ENCODE results near the gene PGAP6. TPM values are rescaled to one million over a fixed set of nuclear protein-coding genes. Genes with fewer than 3 reads are reported as not detected.

PGAP6 gene
- total RNA-seq, 1 experiment from 2014 or later, result 128 TPM

DNA sequence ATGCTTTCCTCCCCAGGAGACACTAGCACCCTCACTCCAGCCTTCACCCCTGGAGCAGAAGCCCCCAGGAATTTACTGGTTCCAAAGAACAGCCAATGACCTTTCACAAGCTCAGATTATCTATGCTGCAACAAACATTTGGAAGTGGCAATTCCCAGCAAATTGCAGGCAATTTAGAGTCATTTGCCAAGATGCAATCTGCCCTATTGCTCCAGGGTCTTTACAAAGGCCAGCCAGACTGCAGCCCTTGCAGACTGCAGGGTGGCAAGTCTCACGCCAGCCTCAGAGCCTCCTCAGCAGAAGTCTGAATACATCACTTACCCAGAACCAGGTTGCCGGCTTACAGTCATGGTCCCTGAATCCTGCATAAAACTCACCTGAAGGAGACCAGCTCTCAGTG, 51.0 kb downstream of the PGAP6 start:
- Histone ChIP-seq H3K27ac (ENCODE audit: low read length) (peak overlapping the region; percentile 40; the same call in 1 of the 2 replicates), H3K36me3 (ENCODE audit: control insufficient read depth, insufficient read depth, low read length) (no peaks in the 10 kb centered on the region), H3K9me3 (ENCODE audit: control insufficient read depth, insufficient read depth, low read depth, low read length) (no peaks in the 10 kb centered on the region), H3K4me1 (ENCODE audit: control insufficient read depth, insufficient read depth, low read length) (peaks cover 45% of the 10 kb centered on the region), H3K4me3 (ENCODE audit: low read depth in 2 of 2, low read length in 2 of 2) (no peak overlapping the region), H3K27me3 (ENCODE audit: control insufficient read depth, insufficient read depth, low read length) (no peaks in the 10 kb centered on the region)
- no TSS peak for BruUV-seq (replicated peaks)
- in situ Hi-C loops (cut with HindIII; ENCODE audit: low pct_unique_long_range_greater_than_20kb, low sequenced_read_pairs), result no loop called here
- CTCF ChIA-PET, result no interaction called here
- ATAC-seq (no peak), DNase-seq (ENCODE audit: low read depth, low spot score) (no peak)
- POLR2A ChIA-PET, result no interaction called here
- no peak for TF ChIP-seq POLR2AphosphoS5 (IDR thresholded peaks at IDR 0.05; ENCODE audit: low read depth, low read length)
- TF ChIP-seq, protein P1, sequence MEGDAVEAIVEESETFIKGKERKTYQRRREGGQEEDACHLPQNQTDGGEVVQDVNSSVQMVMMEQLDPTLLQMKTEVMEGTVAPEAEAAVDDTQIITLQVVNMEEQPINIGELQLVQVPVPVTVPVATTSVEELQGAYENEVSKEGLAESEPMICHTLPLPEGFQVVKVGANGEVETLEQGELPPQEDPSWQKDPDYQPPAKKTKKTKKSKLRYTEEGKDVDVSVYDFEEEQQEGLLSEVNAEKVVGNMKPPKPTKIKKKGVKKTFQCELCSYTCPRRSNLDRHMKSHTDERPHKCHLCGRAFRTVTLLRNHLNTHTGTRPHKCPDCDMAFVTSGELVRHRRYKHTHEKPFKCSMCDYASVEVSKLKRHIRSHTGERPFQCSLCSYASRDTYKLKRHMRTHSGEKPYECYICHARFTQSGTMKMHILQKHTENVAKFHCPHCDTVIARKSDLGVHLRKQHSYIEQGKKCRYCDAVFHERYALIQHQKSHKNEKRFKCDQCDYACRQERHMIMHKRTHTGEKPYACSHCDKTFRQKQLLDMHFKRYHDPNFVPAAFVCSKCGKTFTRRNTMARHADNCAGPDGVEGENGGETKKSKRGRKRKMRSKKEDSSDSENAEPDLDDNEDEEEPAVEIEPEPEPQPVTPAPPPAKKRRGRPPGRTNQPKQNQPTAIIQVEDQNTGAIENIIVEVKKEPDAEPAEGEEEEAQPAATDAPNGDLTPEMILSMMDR (IDR thresholded peaks at IDR 0.05), result no peak
- TF ChIP-seq SIN3A (IDR thresholded peaks at IDR 0.05; ENCODE audit: borderline replicate concordance, insufficient read depth, low read depth, low read length), result no peak
- TF ChIP-seq, protein P2, sequence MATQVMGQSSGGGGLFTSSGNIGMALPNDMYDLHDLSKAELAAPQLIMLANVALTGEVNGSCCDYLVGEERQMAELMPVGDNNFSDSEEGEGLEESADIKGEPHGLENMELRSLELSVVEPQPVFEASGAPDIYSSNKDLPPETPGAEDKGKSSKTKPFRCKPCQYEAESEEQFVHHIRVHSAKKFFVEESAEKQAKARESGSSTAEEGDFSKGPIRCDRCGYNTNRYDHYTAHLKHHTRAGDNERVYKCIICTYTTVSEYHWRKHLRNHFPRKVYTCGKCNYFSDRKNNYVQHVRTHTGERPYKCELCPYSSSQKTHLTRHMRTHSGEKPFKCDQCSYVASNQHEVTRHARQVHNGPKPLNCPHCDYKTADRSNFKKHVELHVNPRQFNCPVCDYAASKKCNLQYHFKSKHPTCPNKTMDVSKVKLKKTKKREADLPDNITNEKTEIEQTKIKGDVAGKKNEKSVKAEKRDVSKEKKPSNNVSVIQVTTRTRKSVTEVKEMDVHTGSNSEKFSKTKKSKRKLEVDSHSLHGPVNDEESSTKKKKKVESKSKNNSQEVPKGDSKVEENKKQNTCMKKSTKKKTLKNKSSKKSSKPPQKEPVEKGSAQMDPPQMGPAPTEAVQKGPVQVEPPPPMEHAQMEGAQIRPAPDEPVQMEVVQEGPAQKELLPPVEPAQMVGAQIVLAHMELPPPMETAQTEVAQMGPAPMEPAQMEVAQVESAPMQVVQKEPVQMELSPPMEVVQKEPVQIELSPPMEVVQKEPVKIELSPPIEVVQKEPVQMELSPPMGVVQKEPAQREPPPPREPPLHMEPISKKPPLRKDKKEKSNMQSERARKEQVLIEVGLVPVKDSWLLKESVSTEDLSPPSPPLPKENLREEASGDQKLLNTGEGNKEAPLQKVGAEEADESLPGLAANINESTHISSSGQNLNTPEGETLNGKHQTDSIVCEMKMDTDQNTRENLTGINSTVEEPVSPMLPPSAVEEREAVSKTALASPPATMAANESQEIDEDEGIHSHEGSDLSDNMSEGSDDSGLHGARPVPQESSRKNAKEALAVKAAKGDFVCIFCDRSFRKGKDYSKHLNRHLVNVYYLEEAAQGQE (IDR thresholded peaks at IDR 0.05; ENCODE audit: insufficient read depth in 1 of 2, low read depth in 2 of 2, low read length in 1 of 2), result no peak
- no peak for TF ChIP-seq TCF7L2 (IDR thresholded peaks at IDR 0.05; ENCODE audit: low read depth, low read length)
- intact Hi-C loops (cut with micrococcal nuclease; ENCODE audit: unreplicated experiment), result no loop called here

DNA sequence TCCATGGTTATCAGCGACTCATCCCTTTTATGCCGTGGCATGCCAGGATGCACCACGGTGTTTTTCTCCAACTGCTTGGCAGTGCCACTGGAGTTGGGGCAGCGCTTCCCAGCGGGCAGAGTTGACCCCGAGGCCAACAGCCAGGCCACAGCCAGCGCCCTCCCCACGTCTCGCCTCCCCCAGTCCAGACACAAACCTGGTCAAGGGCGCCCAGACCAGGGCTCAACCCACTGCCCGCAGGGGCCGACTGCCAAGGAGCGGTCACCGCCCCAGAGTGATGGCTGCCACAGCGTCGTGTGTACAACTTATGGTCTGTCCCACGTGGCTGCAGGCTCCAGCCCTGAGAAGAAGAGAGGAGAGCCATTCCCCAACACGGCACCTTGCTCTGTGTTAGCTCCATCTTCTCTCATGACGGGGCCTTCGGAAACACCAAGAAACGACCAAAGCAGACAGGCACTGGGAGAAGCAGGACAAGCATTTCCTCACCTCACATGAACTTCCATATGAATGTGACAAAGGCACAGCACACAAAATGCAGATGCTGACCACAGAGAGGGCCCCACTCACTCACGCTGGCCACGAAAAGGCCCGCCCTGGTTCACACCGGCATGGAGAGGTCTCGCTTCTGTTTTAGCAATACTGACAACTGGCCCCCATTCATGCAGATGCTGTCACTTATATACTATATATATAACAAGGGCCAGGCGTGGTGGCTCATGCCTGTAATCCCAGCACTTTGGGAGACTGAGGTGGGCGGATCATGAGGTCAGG, 56.2 kb downstream of the PGAP6 start:
- no peaks in the 10 kb centered on the region for H3K36me3 ChIP-seq (ENCODE audit: control insufficient read depth, insufficient read depth, low read length)
- ChIA-PET CTCF (no interaction called here), POLR2A (interaction anchor here (0.5 kb wide), 1 partner anchor 48 kb away, joined by 3 read pairs; no protein-coding TSS in a partner anchor)
- TF ChIP-seq TCF7L2 (IDR thresholded peaks at IDR 0.05; ENCODE audit: low read depth, low read length), result no peak
- TF ChIP-seq, protein P2 (IDR thresholded peaks at IDR 0.05; ENCODE audit: insufficient read depth in 1 of 2, low read depth in 2 of 2, low read length in 1 of 2), result no peak
- TF ChIP-seq, protein P1 (IDR thresholded peaks at IDR 0.05), result no peak
- no peak for TF ChIP-seq SIN3A (IDR thresholded peaks at IDR 0.05; ENCODE audit: borderline replicate concordance, insufficient read depth, low read depth, low read length)
- no peak for TF ChIP-seq POLR2AphosphoS5 (IDR thresholded peaks at IDR 0.05; ENCODE audit: low read depth, low read length)
- BruUV-seq (replicated peaks), result no TSS peak
- no peak for DNase-seq (ENCODE audit: low read depth, low spot score)
- peak overlapping the region; percentile 74 for H3K27ac ChIP-seq (ENCODE audit: low read length)
- H3K4me1 ChIP-seq (ENCODE audit: control insufficient read depth, insufficient read depth, low read length), result peaks cover 43% of the 10 kb centered on the region
- intact Hi-C loops (cut with micrococcal nuclease; ENCODE audit: unreplicated experiment), result no loop called here
- no peaks in the 10 kb centered on the region for H3K9me3 ChIP-seq (ENCODE audit: control insufficient read depth, insufficient read depth, low read depth, low read length)
- in situ Hi-C loops (cut with HindIII; ENCODE audit: low pct_unique_long_range_greater_than_20kb, low sequenced_read_pairs), result no loop called here
- peak overlapping the region in 1 of 2 experiments; percentile 9; a peak in 2 of 4 replicates for H3K4me3 ChIP-seq (ENCODE audit: low read depth in 2 of 2, low read length in 2 of 2)
- no peak for ATAC-seq
- no peaks in the 10 kb centered on the region for H3K27me3 ChIP-seq (ENCODE audit: control insufficient read depth, insufficient read depth, low read length)
